GM20000 (cell line): Measurements from ENCODE around the gene CTSD.

Source experiments
- DNase-seq: peaks from one replicate; pipeline ENCODE4 v3.0.0; 2012; ENCODE audit warnings: low spot score
- TF ChIP-seq, protein P1 (sequence below): IDR thresholded peaks from 2 replicates; pipeline ENCODE4 v1.5.1; 2012; ENCODE audit warnings: mild to moderate bottlenecking, control low read depth; ENCODE audit errors: extremely low read depth, missing control alignments

Gene CTSD

DNA sequence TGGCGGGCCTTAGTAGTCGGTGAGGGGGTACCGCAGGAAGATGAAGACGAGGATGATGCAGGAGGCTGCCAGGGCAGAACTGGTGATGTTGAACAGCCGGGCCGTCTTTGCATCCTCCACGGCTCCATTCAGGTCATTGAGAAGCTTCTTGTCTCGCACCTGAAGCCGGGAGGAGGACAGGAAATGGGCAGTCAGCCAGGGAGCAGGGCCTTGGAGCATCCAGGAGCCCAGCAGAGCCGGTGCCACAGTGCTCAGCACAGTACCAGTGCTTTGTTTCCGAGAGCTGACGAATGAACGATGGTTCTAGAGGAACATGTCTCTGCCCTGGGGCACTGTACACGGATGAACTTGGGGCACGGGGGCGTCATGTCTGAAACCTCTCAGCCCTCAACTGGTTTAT is 28.5 kb downstream of the CTSD start:
- TF ChIP-seq, protein P1, sequence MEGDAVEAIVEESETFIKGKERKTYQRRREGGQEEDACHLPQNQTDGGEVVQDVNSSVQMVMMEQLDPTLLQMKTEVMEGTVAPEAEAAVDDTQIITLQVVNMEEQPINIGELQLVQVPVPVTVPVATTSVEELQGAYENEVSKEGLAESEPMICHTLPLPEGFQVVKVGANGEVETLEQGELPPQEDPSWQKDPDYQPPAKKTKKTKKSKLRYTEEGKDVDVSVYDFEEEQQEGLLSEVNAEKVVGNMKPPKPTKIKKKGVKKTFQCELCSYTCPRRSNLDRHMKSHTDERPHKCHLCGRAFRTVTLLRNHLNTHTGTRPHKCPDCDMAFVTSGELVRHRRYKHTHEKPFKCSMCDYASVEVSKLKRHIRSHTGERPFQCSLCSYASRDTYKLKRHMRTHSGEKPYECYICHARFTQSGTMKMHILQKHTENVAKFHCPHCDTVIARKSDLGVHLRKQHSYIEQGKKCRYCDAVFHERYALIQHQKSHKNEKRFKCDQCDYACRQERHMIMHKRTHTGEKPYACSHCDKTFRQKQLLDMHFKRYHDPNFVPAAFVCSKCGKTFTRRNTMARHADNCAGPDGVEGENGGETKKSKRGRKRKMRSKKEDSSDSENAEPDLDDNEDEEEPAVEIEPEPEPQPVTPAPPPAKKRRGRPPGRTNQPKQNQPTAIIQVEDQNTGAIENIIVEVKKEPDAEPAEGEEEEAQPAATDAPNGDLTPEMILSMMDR, result no peak
- DNase-seq, result no peak

DNA sequence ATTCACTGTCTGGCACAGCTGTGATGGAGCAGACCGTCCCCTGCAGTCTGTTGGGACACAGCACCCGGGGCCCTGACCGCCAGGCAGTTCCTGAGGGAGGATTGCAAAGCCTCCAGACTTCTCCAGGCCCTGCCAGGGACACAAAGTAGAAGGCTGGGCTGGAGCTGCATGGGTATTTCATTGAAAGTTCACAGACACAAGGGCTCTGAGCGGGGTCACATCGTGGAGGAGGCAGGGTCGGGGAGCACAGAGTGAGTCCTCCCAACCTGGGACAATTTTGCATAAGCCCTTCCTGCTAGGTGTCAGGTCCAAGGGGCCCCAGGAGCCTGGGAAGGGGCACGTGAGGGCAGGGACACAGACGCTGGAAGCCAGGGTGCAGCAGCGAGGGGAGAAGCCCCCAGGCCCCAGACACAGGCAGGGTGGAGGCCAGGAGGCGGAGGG is 29.1 kb downstream of the CTSD start:
- no peak for DNase-seq
- TF ChIP-seq, protein P1, result no peak

- TF ChIP-seq, protein P1, result no peak
- no peak for DNase-seq
Observed at GRCh38 chr11:1733716-1734640, 29.7 kb downstream of the CTSD start.

- TF ChIP-seq, protein P1, result no peak
- DNase-seq, result no peak
Observed at GRCh38 chr11:1733009-1733715, 30.6 kb downstream of the CTSD start.

DNA sequence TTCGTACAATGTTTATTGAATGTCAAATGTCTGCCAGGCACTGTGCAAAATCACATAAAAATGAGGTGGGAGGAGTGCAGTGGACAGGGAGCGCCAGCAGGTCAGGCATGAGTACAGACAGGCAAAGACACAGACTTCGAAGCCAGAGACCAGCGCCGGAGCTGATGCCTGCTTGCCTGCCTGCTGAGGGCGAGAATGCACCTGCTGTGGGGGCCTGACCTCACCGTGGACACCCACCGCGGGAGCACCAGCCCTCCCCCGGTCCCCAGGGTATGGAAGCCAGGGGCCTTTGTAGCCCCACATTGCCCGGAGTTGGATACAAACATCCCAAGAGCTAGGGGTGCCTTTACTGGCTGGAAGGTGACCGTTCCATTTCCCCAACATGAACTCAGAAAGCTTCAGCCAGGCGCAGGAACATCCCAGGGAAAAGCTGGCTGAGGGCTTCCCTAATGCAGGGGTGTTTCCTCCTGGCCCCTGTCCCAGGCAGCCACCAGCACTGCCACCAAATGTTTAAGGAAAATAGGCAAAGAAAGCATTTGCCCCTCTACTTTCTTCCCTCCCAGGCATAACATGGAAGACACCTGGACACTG is 31.2 kb downstream of the CTSD start:
- no peak for DNase-seq
- TF ChIP-seq, protein P1, result no peak

DNA sequence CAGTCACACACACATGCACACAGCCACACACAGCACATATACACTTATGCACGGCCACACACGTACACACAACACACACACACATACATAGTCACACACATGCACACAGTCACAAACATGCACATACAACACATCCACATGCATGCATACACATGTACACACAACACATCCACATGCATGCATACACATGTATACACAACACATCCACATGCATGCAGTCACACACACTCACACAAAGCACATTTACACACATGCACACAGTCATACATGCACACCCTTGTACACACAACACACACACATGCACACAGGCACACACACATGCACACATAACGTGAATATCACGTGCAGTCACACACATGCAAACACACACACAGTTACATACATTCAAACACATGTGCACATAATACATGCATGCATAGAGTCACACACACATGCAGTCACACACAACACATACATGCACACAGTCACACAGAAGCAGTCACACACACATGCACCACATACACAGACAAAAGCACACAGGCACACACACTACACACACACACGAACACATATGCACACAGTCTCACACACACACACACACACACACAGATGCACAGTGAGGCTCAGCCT is 32.2 kb downstream of the CTSD start:
- no peak for DNase-seq
- TF ChIP-seq, protein P1, result no peak
